Mesendoderm (in vitro differentiated cells): ENCODE data around the gene DLG2.

Experiments used
- DNase-seq: peaks from one replicate; pipeline ENCODE4 v3.0.0; 2013
- H2AK5ac ChIP-seq: 2 replicates; pipeline ENCODE4 v1.6.1; 2013; ENCODE audit warnings: low read length, inconsistent platforms
- H2BK120ac ChIP-seq: 2 replicates; pipeline ENCODE4 v1.6.1; 2013; ENCODE audit warnings: low read depth, mild to moderate bottlenecking, low read length, moderate library complexity, mixed read lengths
- H2BK15ac ChIP-seq: replicated peaks from 2 replicates; pipeline ENCODE4 v1.6.1; 2013; ENCODE audit warnings: low read depth, mild to moderate bottlenecking, moderate library complexity
- H2BK5ac ChIP-seq: 2 replicates; pipeline ENCODE4 v1.6.1; 2013; ENCODE audit warnings: low read length, inconsistent platforms
- H3K18ac ChIP-seq: 2 replicates; pipeline ENCODE4 v1.6.1; 2013; ENCODE audit warnings: mild to moderate bottlenecking, low read length, mixed read lengths
- H3K23ac ChIP-seq: one replicate; pipeline ENCODE4 v1.6.1; 2013; ENCODE audit warnings: low read length
- H3K27ac ChIP-seq: 2 replicates; pipeline ENCODE4 v1.5.1; 2013; ENCODE audit warnings: low read depth, mild to moderate bottlenecking, inconsistent platforms, low read length, moderate library complexity
- H3K27me3 ChIP-seq: 2 replicates; pipeline ENCODE4 v1.6.1; 2013; ENCODE audit warnings: low read length, control low read depth, mild to moderate bottlenecking, inconsistent platforms; ENCODE audit not compliant: insufficient read depth, poor library complexity
- H3K36me3 ChIP-seq: 2 replicates; pipeline ENCODE4 v1.6.1; 2013; ENCODE audit warnings: low read length, inconsistent platforms; ENCODE audit not compliant: control insufficient read depth, insufficient read depth
- H3K4ac ChIP-seq: one replicate; pipeline ENCODE4 v1.6.1; 2013; ENCODE audit warnings: low read depth, mild to moderate bottlenecking, low read length, moderate library complexity
- H3K4me1 ChIP-seq: 2 replicates; pipeline ENCODE4 v1.6.1; 2013; ENCODE audit warnings: low read depth, low read length, inconsistent platforms; ENCODE audit not compliant: control insufficient read depth
- H3K4me2 ChIP-seq: 2 replicates; pipeline ENCODE4 v1.6.1; 2013; ENCODE audit warnings: low read length
- H3K4me3 ChIP-seq: 2 replicates; pipeline ENCODE4 v1.5.1; 2013; ENCODE audit warnings: mild to moderate bottlenecking, low read length
- H3K56ac ChIP-seq: one replicate; pipeline ENCODE4 v1.6.1; 2013; ENCODE audit warnings: low read length
- H3K79me1 ChIP-seq: 2 replicates; pipeline ENCODE4 v1.6.1; 2013; ENCODE audit warnings: low read length, inconsistent platforms
- H3K79me2 ChIP-seq: 2 replicates; pipeline ENCODE4 v1.6.1; 2013; ENCODE audit warnings: mild to moderate bottlenecking, low read length; ENCODE audit not compliant: control insufficient read depth, insufficient read depth
- H3K9ac ChIP-seq: 2 replicates; pipeline ENCODE4 v1.6.1; 2013; ENCODE audit warnings: low read length, inconsistent platforms
- H4K5ac ChIP-seq: one replicate; pipeline ENCODE4 v1.6.1; 2013; ENCODE audit warnings: low read length
- H4K8ac ChIP-seq: one replicate; pipeline ENCODE4 v1.6.1; 2013; ENCODE audit warnings: low read depth, mild to moderate bottlenecking, control low read depth, low read length, moderate library complexity
- WGBS: extraction: QIAGEN DNeasy Blood & Tissue Kit; methylation state at CpG from one replicate; pipeline ENCODE4 v1.1.7; 2013; ENCODE audit warnings: low lambda C conversion rate, missing lambda C conversion rate; ENCODE audit not compliant: insufficient coverage; ENCODE audit errors: extremely low coverage; 5-methylcytosine and 5-hydroxymethylcytosine counted together

DLG2 gene

DNA sequence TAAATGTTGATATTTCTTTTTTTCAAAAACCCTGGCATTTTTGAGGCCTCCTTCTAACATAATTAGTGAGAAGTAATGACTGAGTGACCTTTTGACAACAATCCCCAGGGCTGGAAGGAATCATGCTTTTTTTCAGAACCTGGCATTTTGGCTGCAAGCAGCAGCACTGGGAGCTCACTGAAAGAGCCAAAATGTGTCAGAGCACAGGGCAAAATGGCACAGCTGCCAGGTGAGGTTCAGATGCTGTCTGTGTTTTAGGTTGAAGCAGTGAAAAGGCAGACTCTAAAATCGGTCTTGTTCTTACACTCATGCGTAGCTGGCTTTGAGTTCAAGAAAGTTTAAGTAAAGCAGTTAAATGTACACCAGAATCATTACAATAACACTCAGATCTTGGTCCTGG, 1063.8 kb downstream of the DLG2 start:
- H3K4me3 ChIP-seq = no peak overlapping the region
- no peaks in the 10 kb centered on the region for H3K27me3 ChIP-seq
- H4K5ac ChIP-seq = no peak overlapping the region
- whole genome bisulfite sequencing = no CpG with 5 or more reads among the region's 2 CpGs
- H2AK5ac ChIP-seq = peak overlapping the region; percentile 9
- H3K27ac ChIP-seq = no peak overlapping the region
- H3K79me2 ChIP-seq = no peaks in the 10 kb centered on the region
- H3K23ac ChIP-seq = no peak overlapping the region
- H3K4ac ChIP-seq = no peak overlapping the region
- H2BK5ac ChIP-seq = no peak overlapping the region
- H3K79me1 ChIP-seq = no peaks in the 10 kb centered on the region
- H2BK120ac ChIP-seq = no peak overlapping the region
- DNase-seq = no peak
- H3K9ac ChIP-seq = no peak overlapping the region
- H3K36me3 ChIP-seq = no peaks in the 10 kb centered on the region
- no peaks in the 10 kb centered on the region for H3K4me1 ChIP-seq
- H3K4me2 ChIP-seq = no peak overlapping the region
- H3K18ac ChIP-seq = no peak overlapping the region
- H3K56ac ChIP-seq = peak overlapping the region; percentile 27
- H2BK15ac ChIP-seq = no peak overlapping the region
- H4K8ac ChIP-seq = no peak overlapping the region

DNA sequence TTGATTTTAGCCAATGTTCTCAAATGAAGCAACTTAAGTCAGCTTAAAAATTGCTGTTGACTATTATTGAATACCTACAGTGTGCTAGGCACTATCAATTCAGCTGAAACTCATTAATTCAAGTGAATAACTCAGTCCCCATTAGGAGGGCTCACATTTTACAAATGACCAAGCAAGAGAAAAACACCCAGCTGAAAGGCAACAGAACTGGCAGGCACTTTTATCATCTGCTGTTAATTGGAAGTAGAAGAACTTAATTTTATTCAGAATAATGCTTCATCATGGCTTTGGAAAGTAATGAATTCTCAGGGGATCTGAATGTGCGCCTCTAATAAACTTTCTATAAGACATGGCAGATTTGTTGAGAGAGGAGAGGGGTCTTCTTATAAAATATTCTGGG, 1066.9 kb downstream of the DLG2 start:
- H3K79me2 ChIP-seq = no peaks in the 10 kb centered on the region
- no peak overlapping the region for H2BK15ac ChIP-seq
- H4K5ac ChIP-seq = no peak overlapping the region
- H3K18ac ChIP-seq = no peak overlapping the region
- no peak overlapping the region for H3K4ac ChIP-seq
- no peak overlapping the region for H3K23ac ChIP-seq
- no peaks in the 10 kb centered on the region for H3K4me1 ChIP-seq
- no peak overlapping the region for H3K9ac ChIP-seq
- H2AK5ac ChIP-seq = no peak overlapping the region
- H3K79me1 ChIP-seq = no peaks in the 10 kb centered on the region
- H2BK120ac ChIP-seq = no peak overlapping the region
- H3K36me3 ChIP-seq = no peaks in the 10 kb centered on the region
- H3K56ac ChIP-seq = no peak overlapping the region
- no CpG with 5 or more reads among the region's 1 CpG for WGBS
- no peak overlapping the region for H3K4me3 ChIP-seq
- H4K8ac ChIP-seq = no peak overlapping the region
- H3K27me3 ChIP-seq = no peaks in the 10 kb centered on the region
- no peak overlapping the region for H3K4me2 ChIP-seq
- H3K27ac ChIP-seq = no peak overlapping the region
- DNase-seq = no peak
- no peak overlapping the region for H2BK5ac ChIP-seq

DNA sequence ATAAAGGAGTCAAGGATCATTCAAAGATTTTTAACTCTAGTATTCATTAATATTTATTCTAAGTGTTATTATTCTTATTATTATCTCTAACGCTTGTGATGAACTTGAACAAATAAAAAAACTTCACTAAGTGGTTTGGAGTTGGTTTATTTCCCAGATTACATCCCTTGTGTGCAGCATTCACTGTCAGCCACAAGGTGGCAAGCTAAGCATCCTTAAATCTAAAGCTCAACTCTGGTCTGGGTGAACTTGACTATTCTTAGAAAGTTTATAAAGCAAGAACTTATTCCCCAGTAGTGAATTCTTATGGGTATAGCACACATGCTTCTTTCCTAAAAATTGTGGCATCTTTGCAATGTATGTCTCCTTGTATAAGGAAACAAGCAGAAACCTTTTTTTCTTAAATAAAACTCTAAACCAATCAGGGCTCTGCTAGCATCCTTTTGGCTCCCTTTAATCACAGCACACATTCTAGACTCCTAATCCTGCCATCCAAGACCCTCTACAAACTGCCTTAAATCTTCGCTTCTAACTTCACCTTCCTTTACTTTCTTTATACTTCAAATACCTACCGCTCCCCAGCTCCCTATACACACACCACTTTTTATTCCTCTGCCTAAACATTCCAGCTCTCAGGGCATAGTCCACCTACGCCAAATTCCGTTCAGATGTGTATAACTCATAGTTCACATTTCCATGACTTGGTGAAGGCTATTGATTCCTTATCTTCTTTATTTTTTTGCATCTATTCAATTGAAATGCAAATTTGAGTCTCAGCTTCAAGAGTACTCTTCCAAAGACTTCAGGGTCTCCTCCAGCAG, 1068.8 kb downstream of the DLG2 start:
- peak; percentile 74 for DNase-seq

DNA sequence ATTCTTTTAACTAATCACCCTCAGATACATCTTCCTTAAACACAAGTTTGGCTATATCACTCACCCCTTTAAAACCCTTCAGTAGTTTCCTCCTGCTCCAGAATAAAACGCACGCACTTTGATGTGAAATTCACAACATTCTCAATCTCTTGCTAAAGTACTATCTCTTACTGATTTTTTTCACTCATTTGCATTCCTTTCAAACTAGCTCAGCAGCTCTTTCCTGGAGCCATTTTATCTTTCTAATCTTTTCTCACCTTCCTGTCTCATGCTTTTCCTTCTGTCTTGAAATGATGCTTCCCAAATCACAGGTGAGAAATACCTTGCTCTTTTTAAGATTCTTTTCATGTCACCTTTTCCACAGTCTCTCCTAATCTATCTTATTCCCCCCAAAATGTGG, 1074.4 kb downstream of the DLG2 start:
- Histone ChIP-seq H2BK5ac (no peak overlapping the region), H3K79me2 (no peaks in the 10 kb centered on the region), H3K9ac (no peak overlapping the region), H2BK15ac (no peak overlapping the region), H4K5ac (no peak overlapping the region), H3K27me3 (no peaks in the 10 kb centered on the region), H3K4me3 (no peak overlapping the region), H2AK5ac (no peak overlapping the region), H3K4me1 (peaks cover 15% of the 10 kb centered on the region), H3K18ac (no peak overlapping the region), H2BK120ac (no peak overlapping the region), H3K23ac (no peak overlapping the region), H3K27ac (peak overlapping the region; percentile 87), H3K79me1 (no peaks in the 10 kb centered on the region), H3K4me2 (no peak overlapping the region), H3K56ac (no peak overlapping the region), H4K8ac (no peak overlapping the region), H3K36me3 (no peaks in the 10 kb centered on the region), H3K4ac (no peak overlapping the region)
- DNase-seq = peak; percentile 98
- WGBS = no CpG with 5 or more reads among the region's 2 CpGs

More for the DNA sequence above, 1068.8 kb downstream of the DLG2 start:
- no peaks in the 10 kb centered on the region for H3K79me2 ChIP-seq
- no peak overlapping the region for H3K4me2 ChIP-seq
- no peak overlapping the region for H3K56ac ChIP-seq
- H2AK5ac ChIP-seq = no peak overlapping the region
- H2BK15ac ChIP-seq = no peak overlapping the region
- no peak overlapping the region for H2BK120ac ChIP-seq
- no peak overlapping the region for H2BK5ac ChIP-seq
- no peak overlapping the region for H3K4me3 ChIP-seq
- H3K23ac ChIP-seq = no peak overlapping the region
- no peaks in the 10 kb centered on the region for H3K36me3 ChIP-seq
- H3K27ac ChIP-seq = no peak overlapping the region
- no peaks in the 10 kb centered on the region for H3K79me1 ChIP-seq
- H4K5ac ChIP-seq = no peak overlapping the region
- no peaks in the 10 kb centered on the region for H3K4me1 ChIP-seq
- H3K27me3 ChIP-seq = no peaks in the 10 kb centered on the region
- H3K9ac ChIP-seq = no peak overlapping the region
- no peak overlapping the region for H4K8ac ChIP-seq
- WGBS = 100% methylated on average over 2 of the region's 5 CpGs
- H3K4ac ChIP-seq = no peak overlapping the region
- H3K18ac ChIP-seq = no peak overlapping the region

DNA sequence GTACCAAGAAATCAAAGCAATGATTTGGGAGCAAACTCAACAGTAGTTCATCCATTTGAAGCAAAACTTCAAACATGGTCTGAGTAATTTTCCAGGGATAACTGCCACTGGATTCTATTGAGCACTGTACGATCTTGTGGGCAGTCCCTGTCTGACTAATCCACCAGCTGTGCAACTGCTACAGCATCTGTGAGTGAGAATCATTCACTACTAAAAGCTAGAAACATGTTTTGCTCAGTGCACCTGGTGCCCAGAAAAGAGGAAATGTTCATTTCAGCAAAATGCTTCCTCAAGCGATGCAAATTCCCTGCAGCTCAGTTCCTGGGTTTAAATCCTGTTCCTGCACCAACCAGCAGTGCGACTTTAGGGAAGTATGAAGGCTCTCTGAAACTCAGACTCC, 1077.9 kb downstream of the DLG2 start:
- H2AK5ac ChIP-seq = no peak overlapping the region
- peak overlapping the region; percentile 74 for H2BK15ac ChIP-seq
- H3K36me3 ChIP-seq = no peaks in the 10 kb centered on the region
- H3K27me3 ChIP-seq = no peaks in the 10 kb centered on the region
- no peaks in the 10 kb centered on the region for H3K79me1 ChIP-seq
- no peak overlapping the region for H3K27ac ChIP-seq
- H4K5ac ChIP-seq = no peak overlapping the region
- no peak for DNase-seq
- no peak overlapping the region for H2BK120ac ChIP-seq
- WGBS = no CpG with 5 or more reads among the region's 3 CpGs
- no peak overlapping the region for H3K4me2 ChIP-seq
- peak overlapping the region; percentile 20 for H3K4ac ChIP-seq
- no peak overlapping the region for H4K8ac ChIP-seq
- no peak overlapping the region for H3K4me3 ChIP-seq
- H3K23ac ChIP-seq = no peak overlapping the region
- H3K56ac ChIP-seq = no peak overlapping the region
- H3K79me2 ChIP-seq = no peaks in the 10 kb centered on the region
- peaks cover 15% of the 10 kb centered on the region for H3K4me1 ChIP-seq
- H3K18ac ChIP-seq = no peak overlapping the region
- no peak overlapping the region for H2BK5ac ChIP-seq
- no peak overlapping the region for H3K9ac ChIP-seq

DNA sequence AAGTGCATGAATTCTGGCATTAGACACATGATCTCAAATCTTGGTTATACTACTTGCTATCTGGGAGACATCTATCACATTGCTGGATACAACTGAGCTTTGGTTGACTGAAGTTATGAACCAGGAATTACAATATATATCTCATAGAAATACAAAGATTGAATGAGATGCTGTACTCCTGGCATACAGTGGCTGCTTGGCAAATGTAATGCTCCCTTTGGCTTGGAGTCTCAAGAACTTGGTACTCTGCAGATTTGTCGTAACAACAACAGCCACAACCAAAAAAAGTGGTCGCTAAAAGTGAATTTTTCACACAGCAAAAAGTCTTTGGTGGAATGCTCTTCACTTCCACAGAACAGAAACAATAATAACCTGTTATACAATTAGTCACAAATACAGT, 1082.6 kb downstream of the DLG2 start:
- Histone ChIP-seq H3K27ac (no peak overlapping the region), H3K4me2 (no peak overlapping the region), H3K9ac (no peak overlapping the region), H2AK5ac (no peak overlapping the region), H3K79me2 (no peaks in the 10 kb centered on the region), H3K4me3 (no peak overlapping the region), H3K27me3 (no peaks in the 10 kb centered on the region), H3K79me1 (no peaks in the 10 kb centered on the region), H2BK5ac (no peak overlapping the region), H3K18ac (no peak overlapping the region), H3K4me1 (peaks cover 2% of the 10 kb centered on the region), H2BK15ac (peak overlapping the region; percentile 74), H3K56ac (peak overlapping the region; percentile 19), H3K4ac (no peak overlapping the region), H4K8ac (no peak overlapping the region), H3K36me3 (no peaks in the 10 kb centered on the region), H2BK120ac (no peak overlapping the region), H3K23ac (no peak overlapping the region), H4K5ac (no peak overlapping the region)
- no CpG with 5 or more reads among the region's 2 CpGs for WGBS
- no peak for DNase-seq
